GM21576 (cell line): ENCODE results near the gene PNPT1.

Experiments
- ATAC-seq: cut with Tn5 transposase; IDR thresholded peaks from one replicate; pipeline ENCODE4 v1.9.1; 2021; ENCODE audit warnings: mild to moderate bottlenecking, moderate library complexity; ENCODE audit not compliant: unreplicated experiment

Gene PNPT1

GRCh38 chr2:55672630-55673029 is 21.0 kb downstream of the PNPT1 start:
- ATAC-seq, result no peak

- ATAC-seq, result no peak
Measured at GRCh38 chr2:55668956-55669355, 24.7 kb downstream of the PNPT1 start.

GRCh38 chr2:55653255-55653654 is 40.4 kb downstream of the PNPT1 start:
- ATAC-seq, result no peak

- ATAC-seq, result no peak
Measured at GRCh38 chr2:55649211-55649610, 44.4 kb downstream of the PNPT1 start.

GRCh38 chr2:55636831-55637230 is 56.8 kb downstream of the PNPT1 start:
- ATAC-seq, result no peak

- ATAC-seq, result no peak
Measured at GRCh38 chr2:55628931-55629330, 64.7 kb downstream of the PNPT1 start.

- no peak for ATAC-seq
Measured at GRCh38 chr2:55627915-55628314, 65.7 kb downstream of the PNPT1 start.

- ATAC-seq, result no peak
Measured at GRCh38 chr2:55621802-55622201, 71.8 kb downstream of the PNPT1 start.

- no peak for ATAC-seq
Measured at GRCh38 chr2:55620123-55620779, 73.4 kb downstream of the PNPT1 start.

GRCh38 chr2:55618275-55619055 is 75.2 kb downstream of the PNPT1 start:
- peak; percentile 31 for ATAC-seq

GRCh38 chr2:55618025-55618274 is 75.7 kb downstream of the PNPT1 start:
- ATAC-seq, result no peak

- ATAC-seq, result peak; percentile 82
Measured at GRCh38 chr2:55617175-55618024, 76.2 kb downstream of the PNPT1 start, which contains the start of gene PPP4R3B. TSS of gene PPP4R3B (minus strand) at chr2:55617622. CDS start at chr2:55617285, 337 bp downstream.

GRCh38 chr2:55616551-55617174 is 77.0 kb downstream of the PNPT1 start:
- ATAC-seq, result peak; percentile 12

- ATAC-seq, result no peak
Measured at GRCh38 chr2:55611997-55612396, 81.6 kb downstream of the PNPT1 start.

- ATAC-seq, result no peak
Measured at GRCh38 chr2:55610954-55611743, 82.5 kb downstream of the PNPT1 start.

GRCh38 chr2:55609938-55610578 is 83.6 kb downstream of the PNPT1 start:
- ATAC-seq, result no peak

GRCh38 chr2:55609193-55609794 is 84.3 kb downstream of the PNPT1 start:
- no peak for ATAC-seq

- no peak for ATAC-seq
Measured at GRCh38 chr2:55607717-55608116, 85.9 kb downstream of the PNPT1 start.

- no peak for ATAC-seq
Measured at GRCh38 chr2:55604027-55604565, 89.5 kb downstream of the PNPT1 start.
